ENCODE measurements around the gene ADARB1. TPM values are rescaled to one million over a fixed set of nuclear protein-coding genes. Genes with fewer than 3 reads are reported as not detected.

Gene ADARB1
- total RNA-seq, 1 donor from 2014 or later, result 25.9 TPM

DNA sequence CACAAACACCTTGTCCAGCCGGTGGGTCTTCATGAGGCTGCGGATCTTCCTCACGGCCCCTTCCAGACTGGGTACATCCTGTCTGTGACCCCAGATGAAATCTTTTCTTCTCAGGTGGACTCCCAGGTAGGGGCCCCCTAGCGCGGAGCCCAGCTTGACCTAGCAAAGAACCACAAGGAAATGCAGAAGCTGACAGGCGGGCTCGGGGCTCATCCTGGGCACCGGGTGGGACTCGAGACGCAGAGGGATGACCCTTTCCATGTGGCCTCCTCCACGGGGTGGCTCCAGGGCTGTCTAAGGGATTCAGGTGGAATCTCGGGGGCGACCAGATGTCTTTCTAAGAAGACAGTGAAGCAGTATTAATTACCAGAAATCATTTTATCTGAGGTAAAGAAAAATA, 195.5 kb downstream of the ADARB1 start:
- Mint-ChIP-seq H3K36me3 (ENCODE audit: low read depth) (peaks cover 24% of the 10 kb centered on the region), H3K27ac (no peak overlapping the region), H3K27me3 (ENCODE audit: insufficient read depth) (no peaks in the 10 kb centered on the region), H3K4me1 (ENCODE audit: low read depth) (peaks cover 19% of the 10 kb centered on the region), H3K4me3 (no peak overlapping the region), H3K9me3 (no peaks in the 10 kb centered on the region)
- DNase-seq (ENCODE audit: low spot score), result no peak
- intact Hi-C loops (cut with micrococcal nuclease), result no loop called here

DNA sequence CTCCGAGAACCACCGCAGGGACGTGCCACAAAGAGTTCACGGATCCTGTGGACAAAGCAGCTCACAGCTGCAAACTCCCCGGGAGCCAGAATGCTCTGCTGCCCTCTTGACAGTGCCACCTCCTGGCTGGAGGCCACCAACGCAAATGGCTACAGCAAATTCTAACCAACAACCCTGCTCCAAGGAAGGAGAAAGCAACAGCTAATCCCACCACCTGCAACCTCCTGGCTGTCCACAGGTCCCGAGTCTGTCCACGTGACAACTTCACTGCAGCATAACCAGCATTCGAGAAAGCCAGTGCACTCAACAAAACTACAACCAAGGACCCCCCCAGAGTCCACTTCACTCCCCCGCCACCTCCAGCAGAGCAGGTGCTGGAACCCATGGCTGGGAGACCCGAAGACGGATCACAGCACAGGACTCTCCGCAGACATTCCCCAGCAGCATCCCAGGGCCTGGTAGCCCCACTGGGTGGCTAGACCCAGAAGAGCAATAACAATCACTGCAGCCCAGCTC, 196.0 kb downstream of the ADARB1 start:
- DNase-seq (ENCODE audit: low spot score), result no peak
- Mint-ChIP-seq H3K9me3 (no peaks in the 10 kb centered on the region), H3K27me3 (ENCODE audit: insufficient read depth) (no peaks in the 10 kb centered on the region), H3K27ac (no peak overlapping the region), H3K4me3 (no peak overlapping the region), H3K4me1 (ENCODE audit: low read depth) (peaks cover 19% of the 10 kb centered on the region), H3K36me3 (ENCODE audit: low read depth) (peaks cover 24% of the 10 kb centered on the region)
- intact Hi-C loops (cut with micrococcal nuclease), result no loop called here

Other genes with a start within 250 kb of the ADARB1 start
- 46.7 and 48.7 TPM in 2 replicates for gene PTTG1IP, start 200.9 kb upstream of the ADARB1 start, total RNA-seq
- 292 and 294 TPM in 2 replicates for gene ITGB2, start 153.7 kb upstream of the ADARB1 start, total RNA-seq
- 83.4 and 84.7 TPM in 2 replicates for gene SLX9, start 134.6 kb upstream of the ADARB1 start, total RNA-seq
- 14.3 and 17.6 TPM in 2 replicates for gene POFUT2, start 213.3 kb downstream of the ADARB1 start, total RNA-seq

All from activated T-helper 1 cell treated with anti-CD3 and anti-CD28 coated beads, Interleukin-12 subunit alpha, Interleukin-12 subunit beta, Interleukin-2, Interleukin-4 antibody, amounts not matched to agents 30 ng/mL and 10 ng/mL and 1 ng/mL, durations not matched to agents 14 hours and 24 hours and 36 hours (primary cell).